HepG2 (cell line): Measurements from ENCODE around the gene PSD. TPM values are rescaled to one million over a fixed set of nuclear protein-coding genes. Genes with fewer than 3 reads are reported as not detected.

Experiments
- ADNP ChIP-seq: sonication (generic); formaldehyde crosslinking; IDR thresholded peaks from 2 replicates; pipeline ENCODE4 v1.4.0; 2020; ENCODE audit warnings: missing genetic modification reagents
- CREM ChIP-seq, 2 experiments: sonication (generic) in 1 of 2; formaldehyde crosslinking in 1 of 2; IDR thresholded peaks; 2 replicates each; pipeline versions ENCODE4 v1.4.0 to v1.6.1; 2016 to 2020; ENCODE audit warnings: antibody characterized with exemption in 1 of 2, mild to moderate bottlenecking in 1 of 2, missing genetic modification reagents in 1 of 2
- ERF ChIP-seq: IDR thresholded peaks from 2 replicates; pipeline ENCODE4 v1.6.1; 2018; ENCODE audit warnings: missing biosample characterization, missing genetic modification reagents
- IKZF4 ChIP-seq: sonication (generic); formaldehyde crosslinking; IDR thresholded peaks from 2 replicates; pipeline ENCODE4 v1.5.1; 2020; ENCODE audit warnings: borderline replicate concordance, mild to moderate bottlenecking, low read depth, missing genetic modification reagents; ENCODE audit errors: not compliant biosample characterization
- IRX3 ChIP-seq: sonication (generic); formaldehyde crosslinking; IDR thresholded peaks from 2 replicates; pipeline ENCODE4 v1.8.1; 2023; ENCODE audit warnings: mild to moderate bottlenecking, low read depth, missing genetic modification reagents, borderline replicate concordance
- NCOA1 ChIP-seq: sonication (generic); formaldehyde crosslinking; IDR thresholded peaks from 2 replicates; pipeline ENCODE4 v1.9.0; 2021; ENCODE audit warnings: missing genetic modification reagents
- NFATC3 ChIP-seq: sonication (generic); formaldehyde crosslinking; IDR thresholded peaks from 2 replicates; pipeline ENCODE4 v1.5.1; 2020; ENCODE audit warnings: mild to moderate bottlenecking, missing genetic modification reagents
- NFIB ChIP-seq: sonication (generic); formaldehyde crosslinking; IDR thresholded peaks from 2 replicates; pipeline ENCODE4 v1.9.0; 2021; ENCODE audit warnings: missing genetic modification reagents, mild to moderate bottlenecking, borderline replicate concordance
- NRL ChIP-seq: sonication (generic); formaldehyde crosslinking; IDR thresholded peaks from 2 replicates; pipeline ENCODE4 v1.5.0; 2020; ENCODE audit warnings: missing genetic modification reagents, mild to moderate bottlenecking, moderate library complexity, borderline replicate concordance
- POLR2AphosphoS5 ChIP-seq: IDR thresholded peaks from 2 replicates; pipeline ENCODE4 v1.6.1; 2012; ENCODE audit warnings: low read depth, low read length
- RELA ChIP-seq: sonication (generic); formaldehyde crosslinking; IDR thresholded peaks from 2 replicates; pipeline ENCODE4 v1.4.0; 2020; ENCODE audit warnings: missing genetic modification reagents
- RFX1 ChIP-seq: fragments of 450-650 bp; IDR thresholded peaks from 2 replicates; pipeline ENCODE4 v1.6.1; 2017
- SRY ChIP-seq: sonication (generic); formaldehyde crosslinking; IDR thresholded peaks from 2 replicates; pipeline ENCODE4 v1.8.0; 2022; ENCODE audit warnings: mild to moderate bottlenecking, missing genetic modification reagents
- ZBTB25 ChIP-seq: IDR thresholded peaks from 2 replicates; pipeline ENCODE4 v1.6.1; 2018; ENCODE audit warnings: missing genetic modification reagents
- ZBTB33 ChIP-seq: sonication (generic); formaldehyde crosslinking; IDR thresholded peaks from 2 replicates; pipeline ENCODE4 v1.4.0; 2020; ENCODE audit warnings: missing genetic modification reagents
- ZBTB38 ChIP-seq: sonication (generic); formaldehyde crosslinking; IDR thresholded peaks from 2 replicates; pipeline ENCODE4 v1.5.1; 2020; ENCODE audit warnings: mild to moderate bottlenecking, missing genetic modification reagents
- ZKSCAN1 ChIP-seq: fragments of 150-350 bp; IDR thresholded peaks from 2 replicates; pipeline ENCODE4 v1.6.1; 2014; ENCODE audit warnings: low read length
- ZMAT3 ChIP-seq: sonication (generic); formaldehyde crosslinking; conservative IDR thresholded peaks from 2 replicates; pipeline ENCODE4 v1.7.0; 2021; ENCODE audit warnings: missing genetic modification reagents
- ZNF430 ChIP-seq: sonication (generic); formaldehyde crosslinking; IDR thresholded peaks from 2 replicates; pipeline ENCODE4 v1.9.0; 2021; ENCODE audit warnings: mild to moderate bottlenecking, missing genetic modification reagents
- ZNF556 ChIP-seq: sonication (generic); formaldehyde crosslinking; IDR thresholded peaks from 2 replicates; pipeline ENCODE4 v1.4.0; 2020; ENCODE audit warnings: mild to moderate bottlenecking, missing genetic modification reagents, borderline replicate concordance
- ZNF652 ChIP-seq: IDR thresholded peaks from 2 replicates; pipeline ENCODE4 v1.6.1; 2016; ENCODE audit warnings: low read depth, borderline replicate concordance
- ZNF800 ChIP-seq: sonication (generic); formaldehyde crosslinking; IDR thresholded peaks from 2 replicates; pipeline ENCODE4 v1.4.0; 2020; ENCODE audit warnings: missing genetic modification reagents
- ZSCAN30 ChIP-seq: sonication (generic); formaldehyde crosslinking; IDR thresholded peaks from 2 replicates; pipeline ENCODE4 v1.5.0; 2020; ENCODE audit warnings: mild to moderate bottlenecking, missing genetic modification reagents
- polyA plus RNA-seq, 8 experiments: library from polyadenylated mRNA; depleted of rRNA in 3 of 8; stranded (reverse) in 7 of 8; unstranded in 1 of 8; fragments of >200 nt; fragmentation: Illumina TruSeq in 4 of 8; extraction: Trizol in 4 of 8; gene quantifications; 2 replicates each; pipeline versions ENCODE4 v1.2.1 to v1.2.3, GENCODE V29; 2011 to 2016; ENCODE audit warnings: low read depth in 4 of 8, missing spikeins in 1 of 8, mixed read lengths in 1 of 8; ENCODE audit not compliant: insufficient read depth in 1 of 8
- total RNA-seq, 5 experiments: library from RNA; depleted of rRNA; stranded (reverse); fragments of >200 nt; fragmentation: Illumina TruSeq; extraction: Trizol; gene quantifications; 2 replicates each; pipeline ENCODE4 v1.2.3, GENCODE V29; 2016; ENCODE audit warnings: low read depth in 1 of 5
- TF ChIP-seq, protein P1 (sequence below): IDR thresholded peaks from 2 replicates; pipeline ENCODE4 v1.6.1; 2016; ENCODE audit warnings: missing genetic modification reagents, missing compliant biosample characterization
- TF ChIP-seq, protein P2 (sequence below): sonication (generic); formaldehyde crosslinking; IDR thresholded peaks from 2 replicates; pipeline ENCODE4 v1.8.0; 2022; ENCODE audit warnings: mild to moderate bottlenecking, missing genetic modification reagents, moderate library complexity

The PSD gene
- total and polyA plus RNA-seq, 2 of the 13 experiments (the other 11 are each of a cell fraction or from before 2014, with no cell fraction given): 0.35 to 0.58 TPM

DNA sequence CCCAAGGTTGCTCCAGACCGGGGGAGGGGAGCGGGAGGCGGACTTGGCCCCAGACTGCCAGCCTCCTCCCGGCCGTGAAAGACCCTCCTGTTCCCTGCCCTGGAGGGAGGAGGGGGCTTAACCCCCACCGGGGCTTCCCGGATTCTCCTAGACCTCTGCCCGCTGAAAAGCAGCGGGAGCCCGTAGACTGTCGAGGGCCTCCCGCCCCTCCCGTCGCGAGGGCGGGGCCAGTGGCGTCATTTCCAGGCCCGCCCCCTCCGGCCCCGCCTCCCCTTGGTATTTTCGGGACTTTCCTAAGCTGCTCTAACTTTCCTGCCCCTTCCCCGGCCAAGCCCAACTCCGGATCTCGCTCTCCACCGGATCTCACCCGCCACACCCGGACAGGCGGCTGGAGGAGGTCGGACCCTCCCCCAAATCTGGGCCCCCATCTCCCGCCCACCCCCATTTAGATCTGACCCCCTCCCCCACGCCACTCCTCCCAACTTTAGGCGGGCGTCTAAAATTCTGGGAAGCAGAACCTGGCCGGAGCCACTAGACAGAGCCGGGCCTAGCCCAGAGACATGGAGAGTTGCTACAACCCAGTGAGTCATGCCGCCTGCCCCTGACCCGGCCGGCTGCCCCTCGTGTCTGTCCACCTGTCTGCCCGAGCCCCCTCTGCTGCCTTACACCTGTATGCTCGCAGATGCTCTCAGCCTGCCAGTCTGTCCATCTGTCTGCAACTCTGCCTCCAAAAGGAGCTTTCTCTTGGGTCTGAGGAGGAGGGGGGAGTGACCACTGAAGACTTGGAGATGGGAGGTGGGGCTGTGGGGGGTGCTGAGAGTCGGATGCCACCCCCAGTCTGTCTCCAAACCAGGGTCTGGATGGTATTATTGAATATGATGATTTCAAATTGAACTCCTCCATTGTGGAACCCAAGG lies 22.9 kb downstream of the PSD start, which contains the start of gene NFKB2 (continued):
- TF ChIP-seq CREM (IDR thresholded peaks at IDR 0.05): peak; percentile 85
- TF ChIP-seq CREM (CRISPR knock-in tag; IDR thresholded peaks at IDR 0.05): no peak
- TF ChIP-seq ZNF800 (CRISPR knock-in tag): no peak
- TF ChIP-seq, protein P1, sequence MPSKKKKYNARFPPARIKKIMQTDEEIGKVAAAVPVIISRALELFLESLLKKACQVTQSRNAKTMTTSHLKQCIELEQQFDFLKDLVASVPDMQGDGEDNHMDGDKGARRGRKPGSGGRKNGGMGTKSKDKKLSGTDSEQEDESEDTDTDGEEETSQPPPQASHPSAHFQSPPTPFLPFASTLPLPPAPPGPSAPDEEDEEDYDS: 0 out of 2 replicates have a peak, but pooled peaks have one; percentile 33
- no peak for TF ChIP-seq ZMAT3 (CRISPR knock-in tag)
- peak; percentile 61 for TF ChIP-seq POLR2AphosphoS5
- no peak for TF ChIP-seq NFATC3 (CRISPR knock-in tag)
- TF ChIP-seq ZBTB38 (CRISPR knock-in tag): no peak
- TF ChIP-seq ZBTB33 (CRISPR knock-in tag): no peak
- TF ChIP-seq SRY (CRISPR knock-in tag): no peak
- TF ChIP-seq RELA: peak; percentile 65; the same call in 1 of the 2 replicates
- TF ChIP-seq IKZF4 (CRISPR knock-in tag): no peak
- TF ChIP-seq ERF (CRISPR knock-in tag): 0 out of 2 replicates have a peak, but pooled peaks have one; percentile 44
- TF ChIP-seq ZSCAN30 (CRISPR knock-in tag): no peak
- TF ChIP-seq ADNP (CRISPR knock-in tag): no peak
- TF ChIP-seq ZBTB25 (CRISPR knock-in tag): no peak
- TF ChIP-seq NCOA1: no peak
- TF ChIP-seq IRX3 (CRISPR knock-in tag): no peak
- TF ChIP-seq NRL: no peak
- no peak for TF ChIP-seq NFIB
- no peak for TF ChIP-seq ZKSCAN1
- no peak for TF ChIP-seq RFX1
- TF ChIP-seq ZNF652 (CRISPR knock-in tag): peak; percentile 31; the same call in 1 of the 2 replicates
- TF ChIP-seq ZNF556 (CRISPR knock-in tag): no peak
- TF ChIP-seq, protein P2, sequence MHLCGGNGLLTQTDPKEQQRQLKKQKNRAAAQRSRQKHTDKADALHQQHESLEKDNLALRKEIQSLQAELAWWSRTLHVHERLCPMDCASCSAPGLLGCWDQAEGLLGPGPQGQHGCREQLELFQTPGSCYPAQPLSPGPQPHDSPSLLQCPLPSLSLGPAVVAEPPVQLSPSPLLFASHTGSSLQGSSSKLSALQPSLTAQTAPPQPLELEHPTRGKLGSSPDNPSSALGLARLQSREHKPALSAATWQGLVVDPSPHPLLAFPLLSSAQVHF: no peak
- 0 out of 2 replicates have a peak, but pooled peaks have one; percentile 39 for TF ChIP-seq ZNF430 (CRISPR knock-in tag)
